HG02885 (cell line): ENCODE measurements around the gene TMEM243.
A peak's percentile ranks its signal among the peaks of the same experiment; 100 is the strongest.

Experiments used
- ATAC-seq: cut with Tn5 transposase; IDR thresholded peaks from one replicate; pipeline ENCODE4 v1.9.1; 2021; ENCODE audit warnings: mild to moderate bottlenecking; ENCODE audit not compliant: unreplicated experiment, poor library complexity

TMEM243 gene

GRCh38 chr7:87170828-87171227 is 48.7 kb downstream of the TMEM243 start:
- ATAC-seq = no peak

- ATAC-seq = no peak
Observed at GRCh38 chr7:87164433-87164832, 55.1 kb downstream of the TMEM243 start.

GRCh38 chr7:87159538-87159937 is 60.0 kb downstream of the TMEM243 start:
- ATAC-seq = peak; percentile 51

- ATAC-seq = no peak
Observed at GRCh38 chr7:87156709-87157108, 62.8 kb downstream of the TMEM243 start.

GRCh38 chr7:87155788-87156187 is 63.7 kb downstream of the TMEM243 start:
- no peak for ATAC-seq

- ATAC-seq = peak; percentile 7
Observed at GRCh38 chr7:87154569-87154968, 65.0 kb downstream of the TMEM243 start.

GRCh38 chr7:87154166-87154565 is 65.4 kb downstream of the TMEM243 start:
- no peak for ATAC-seq

- ATAC-seq = peak; percentile 13
Observed at GRCh38 chr7:87152897-87153641, 66.5 kb downstream of the TMEM243 start.

GRCh38 chr7:87152112-87152896 is 67.2 kb downstream of the TMEM243 start, which contains the start of gene DMTF1:
TSS of gene DMTF1 (plus strand) at chr7:87152453. CDS start at chr7:87164942, 12,489 bp downstream.
- ATAC-seq = peak; percentile 83

- ATAC-seq = peak; percentile 33
Observed at GRCh38 chr7:87151729-87152111, 67.8 kb downstream of the TMEM243 start.

GRCh38 chr7:87151002-87151728 is 68.4 kb downstream of the TMEM243 start:
- ATAC-seq = no peak

- no peak for ATAC-seq
Observed at GRCh38 chr7:87148332-87148955, 71.1 kb downstream of the TMEM243 start.

GRCh38 chr7:87147500-87147899 is 72.0 kb downstream of the TMEM243 start:
- no peak for ATAC-seq

GRCh38 chr7:87146740-87147386 is 72.7 kb downstream of the TMEM243 start:
- ATAC-seq = no peak
